ENCODE measurements around the gene CNOT2. TPM values are rescaled to one million over a fixed set of nuclear protein-coding genes. Genes with fewer than 3 reads are reported as not detected.
A peak's percentile ranks its signal among the peaks of the same experiment; 100 is the strongest.

Gene CNOT2
- polyA plus RNA-seq, 1 donor (not counting 4 experiments of a cell fraction or from before 2014, with no cell fraction given): 85.3 TPM

GRCh38 chr12:70241845-70242244 lies 1.4 kb upstream of the CNOT2 start:
- H3K9me1 ChIP-seq (ENCODE audit: control insufficient read depth, extremely low read depth, insufficient read depth, low read length): no peaks in the 10 kb centered on the region
- dilution Hi-C loops (cut with MboI; ENCODE audit: extremely low pct_ligation_motif_present, low sequenced_read_pairs): no loop called here
- H4K20me1 ChIP-seq (ENCODE audit: control insufficient read depth, extremely low read depth, insufficient read depth, low read length): no peaks in the 10 kb centered on the region
- FAIRE-seq: no peak
- no peaks in the 10 kb centered on the region for H3K9me3 ChIP-seq (ENCODE audit: control insufficient read depth, low read depth, low read length)
- TF ChIP-seq CTCF (optimal IDR thresholded peaks at IDR 0.05 in 1 of 3, IDR thresholded peaks at IDR 0.05 in 1 of 3, conservative IDR thresholded peaks at IDR 0.05 in 1 of 3; ENCODE audit: extremely low read depth in 1 of 3, insufficient read depth in 2 of 3, low read length in 3 of 3) (no peak), EZH2 (IDR thresholded peaks at IDR 0.05; ENCODE audit: low read length) (no peak)
- no peak overlapping the region for H2AFZ ChIP-seq (ENCODE audit: control insufficient read depth, low read length)
- peaks cover 23% of the 10 kb centered on the region for H3K4me1 ChIP-seq (ENCODE audit: control insufficient read depth, extremely low read depth, insufficient read depth, low read length)
- peak overlapping the region; percentile 99 for H3K27ac ChIP-seq (ENCODE audit: control insufficient read depth, insufficient read depth, low read length)
- no peak for DNase-seq (ENCODE audit: low read depth, low spot score)
- peaks cover 37% of the 10 kb centered on the region for H3K79me2 ChIP-seq (ENCODE audit: control insufficient read depth, insufficient read depth, low read length)
- peak overlapping the region; percentile 99 for H3K9ac ChIP-seq (ENCODE audit: control insufficient read depth, extremely low read depth, insufficient read depth, low read length)
- H3K4me3 ChIP-seq (ENCODE audit: control insufficient read depth in 2 of 3, extremely low read depth in 1 of 3, insufficient read depth in 2 of 3, low read depth in 1 of 3, low read length in 3 of 3): peak overlapping the region; percentile 74 to 98 (median 78)
- no peaks in the 10 kb centered on the region for H3K27me3 ChIP-seq (ENCODE audit: control insufficient read depth, extremely low read depth, insufficient read depth, low read length)
- H3K36me3 ChIP-seq (ENCODE audit: control insufficient read depth in 2 of 2, extremely low read depth in 1 of 2, insufficient read depth in 2 of 2, low read length in 2 of 2): peaks cover 2 to 7% of the 10 kb centered on the region in 2 experiments
- H3K4me2 ChIP-seq (ENCODE audit: control insufficient read depth, extremely low read depth, insufficient read depth, low read depth, low read length): peak overlapping the region; percentile 90

DNA sequence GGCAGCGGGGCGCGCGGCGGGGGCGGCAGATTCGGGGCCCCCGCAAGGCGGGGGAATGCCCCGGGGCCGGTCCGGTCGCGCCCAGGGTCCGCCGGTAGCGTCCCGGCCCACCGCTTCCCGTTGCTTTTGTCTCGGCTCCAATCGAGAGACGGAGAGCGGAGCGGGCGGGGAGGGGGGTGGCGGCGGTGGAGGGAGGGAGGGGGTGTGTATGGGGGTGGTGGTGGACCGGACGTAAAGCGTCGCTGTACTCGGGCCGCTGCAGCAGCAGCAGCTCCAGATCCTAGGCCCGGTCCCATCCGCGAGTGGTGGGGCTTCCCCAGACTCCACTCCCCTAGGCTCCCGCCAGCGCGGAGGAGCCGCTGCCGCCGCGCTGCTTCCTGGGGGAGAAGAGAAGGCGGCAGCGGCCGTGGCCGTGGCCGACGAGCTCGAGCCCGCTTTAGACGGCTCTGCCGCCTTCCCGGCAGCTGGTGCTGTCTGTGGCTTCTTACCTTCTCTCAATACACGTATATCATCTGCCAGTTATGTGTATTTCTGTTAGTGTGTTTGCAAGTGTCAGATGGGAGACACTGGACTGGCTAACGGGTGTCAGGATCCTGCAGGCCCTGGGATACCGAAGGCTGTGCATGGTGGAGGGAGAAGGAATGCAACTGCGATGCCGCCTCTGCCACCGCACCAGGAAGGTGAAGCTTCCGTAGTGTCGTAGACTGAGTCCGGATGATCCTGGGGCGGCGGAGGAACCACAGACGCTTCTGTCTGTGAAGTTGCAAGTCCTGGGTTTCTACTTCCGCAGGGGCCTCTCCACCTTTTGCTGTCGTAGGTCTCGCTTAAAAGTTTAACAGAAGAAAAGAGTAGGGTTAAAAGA lies 508 bp downstream of the CNOT2 start:
- TF ChIP-seq EZH2 (IDR thresholded peaks at IDR 0.05; ENCODE audit: low read length) (no peak), CTCF (optimal IDR thresholded peaks at IDR 0.05 in 1 of 3, IDR thresholded peaks at IDR 0.05 in 1 of 3, conservative IDR thresholded peaks at IDR 0.05 in 1 of 3; ENCODE audit: extremely low read depth in 1 of 3, insufficient read depth in 2 of 3, low read length in 3 of 3) (no peak)
- H2AFZ ChIP-seq (ENCODE audit: control insufficient read depth, low read length): peak overlapping the region; percentile 39
- H3K9me1 ChIP-seq (ENCODE audit: control insufficient read depth, extremely low read depth, insufficient read depth, low read length): peaks cover 2% of the 10 kb centered on the region
- peaks cover 0 to 7% of the 10 kb centered on the region in 2 experiments for H3K36me3 ChIP-seq (ENCODE audit: control insufficient read depth in 2 of 2, extremely low read depth in 1 of 2, insufficient read depth in 2 of 2, low read length in 2 of 2)
- H3K9me3 ChIP-seq (ENCODE audit: control insufficient read depth, low read depth, low read length): no peaks in the 10 kb centered on the region
- peaks cover 23% of the 10 kb centered on the region for H3K4me1 ChIP-seq (ENCODE audit: control insufficient read depth, extremely low read depth, insufficient read depth, low read length)
- peak overlapping the region; percentile 98 for H3K4me2 ChIP-seq (ENCODE audit: control insufficient read depth, extremely low read depth, insufficient read depth, low read depth, low read length)
- dilution Hi-C loops (cut with MboI; ENCODE audit: extremely low pct_ligation_motif_present, low sequenced_read_pairs): no loop called here
- peak overlapping the region; percentile 74 to 98 (median 78) for H3K4me3 ChIP-seq (ENCODE audit: control insufficient read depth in 2 of 3, extremely low read depth in 1 of 3, insufficient read depth in 2 of 3, low read depth in 1 of 3, low read length in 3 of 3)
- no peaks in the 10 kb centered on the region for H3K27me3 ChIP-seq (ENCODE audit: control insufficient read depth, extremely low read depth, insufficient read depth, low read length)
- H3K27ac ChIP-seq (ENCODE audit: control insufficient read depth, insufficient read depth, low read length): peak overlapping the region; percentile 99
- no peak for FAIRE-seq
- DNase-seq (ENCODE audit: low read depth, low spot score): no peak
- peak overlapping the region; percentile 99 for H3K9ac ChIP-seq (ENCODE audit: control insufficient read depth, extremely low read depth, insufficient read depth, low read length)
- no peaks in the 10 kb centered on the region for H4K20me1 ChIP-seq (ENCODE audit: control insufficient read depth, extremely low read depth, insufficient read depth, low read length)
- peaks cover 56% of the 10 kb centered on the region for H3K79me2 ChIP-seq (ENCODE audit: control insufficient read depth, insufficient read depth, low read length)
